ENCODE measurements around the gene EIF1B. TPM values are rescaled to one million over a fixed set of nuclear protein-coding genes. Genes with fewer than 3 reads are reported as not detected.

Gene EIF1B
- total RNA-seq, 4 donors from 2014 or later: 18.5 to 68.7 (median 30.7) TPM

GRCh38 chr3:40291471-40291870 is 18.0 kb upstream of the EIF1B start:
- H3K36me3 ChIP-seq: no peaks in the 10 kb centered on the region
- intact Hi-C loops (cut with DNase I; ENCODE audit: low total_unique reads): no loop called here
- no peak for DNase-seq
- no peaks in the 10 kb centered on the region for H3K4me1 ChIP-seq
- H3K4me3 ChIP-seq: no peak overlapping the region
- H3K27ac ChIP-seq: no peak overlapping the region
- no peak for TF ChIP-seq POLR2A (IDR thresholded peaks at IDR 0.05)
- TF ChIP-seq, protein P1, sequence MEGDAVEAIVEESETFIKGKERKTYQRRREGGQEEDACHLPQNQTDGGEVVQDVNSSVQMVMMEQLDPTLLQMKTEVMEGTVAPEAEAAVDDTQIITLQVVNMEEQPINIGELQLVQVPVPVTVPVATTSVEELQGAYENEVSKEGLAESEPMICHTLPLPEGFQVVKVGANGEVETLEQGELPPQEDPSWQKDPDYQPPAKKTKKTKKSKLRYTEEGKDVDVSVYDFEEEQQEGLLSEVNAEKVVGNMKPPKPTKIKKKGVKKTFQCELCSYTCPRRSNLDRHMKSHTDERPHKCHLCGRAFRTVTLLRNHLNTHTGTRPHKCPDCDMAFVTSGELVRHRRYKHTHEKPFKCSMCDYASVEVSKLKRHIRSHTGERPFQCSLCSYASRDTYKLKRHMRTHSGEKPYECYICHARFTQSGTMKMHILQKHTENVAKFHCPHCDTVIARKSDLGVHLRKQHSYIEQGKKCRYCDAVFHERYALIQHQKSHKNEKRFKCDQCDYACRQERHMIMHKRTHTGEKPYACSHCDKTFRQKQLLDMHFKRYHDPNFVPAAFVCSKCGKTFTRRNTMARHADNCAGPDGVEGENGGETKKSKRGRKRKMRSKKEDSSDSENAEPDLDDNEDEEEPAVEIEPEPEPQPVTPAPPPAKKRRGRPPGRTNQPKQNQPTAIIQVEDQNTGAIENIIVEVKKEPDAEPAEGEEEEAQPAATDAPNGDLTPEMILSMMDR (IDR thresholded peaks at IDR 0.05): no peak
- H3K27me3 ChIP-seq: no peaks in the 10 kb centered on the region
- H3K9me3 ChIP-seq: no peaks in the 10 kb centered on the region

DNA sequence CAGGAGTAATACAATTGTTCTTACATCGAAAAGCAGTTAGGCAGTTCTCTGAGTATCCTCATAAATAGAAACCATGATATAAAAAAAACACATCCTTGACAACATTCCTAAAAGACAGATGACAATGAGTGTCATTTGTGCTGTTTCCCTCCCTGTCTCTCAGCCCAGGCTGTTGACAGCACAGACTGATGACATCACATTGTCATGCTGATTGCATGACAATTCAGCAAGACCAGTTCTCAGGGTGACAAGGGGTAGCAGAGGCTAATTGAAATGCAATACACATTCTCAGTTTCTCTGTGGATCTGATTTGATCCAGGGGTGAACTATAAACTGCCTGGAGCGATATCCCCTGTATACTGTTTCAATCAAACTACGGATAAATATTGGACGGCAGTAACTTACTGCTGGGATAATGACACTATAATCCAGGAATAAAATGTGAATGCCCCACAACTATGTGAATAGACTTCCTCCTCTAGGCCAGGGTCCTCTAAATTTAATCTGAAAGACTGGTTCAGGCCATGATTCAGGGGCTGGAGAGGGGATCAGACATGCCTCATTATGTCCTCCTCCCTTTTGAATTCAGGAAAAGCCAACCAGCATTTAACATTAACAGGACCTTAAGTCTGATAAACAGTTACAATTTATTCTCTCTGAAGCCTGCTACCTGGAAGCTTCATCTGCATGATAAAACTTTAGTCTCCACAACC is 16.7 kb upstream of the EIF1B start:
- TF ChIP-seq POLR2A (IDR thresholded peaks at IDR 0.05): no peak
- TF ChIP-seq, protein P1 (IDR thresholded peaks at IDR 0.05): no peak
- intact Hi-C loops (cut with DNase I; ENCODE audit: low total_unique reads): no loop called here
- H3K27me3 ChIP-seq: no peaks in the 10 kb centered on the region
- no peaks in the 10 kb centered on the region for H3K9me3 ChIP-seq
- no peak for DNase-seq
- no peak overlapping the region for H3K4me3 ChIP-seq
- H3K36me3 ChIP-seq: no peaks in the 10 kb centered on the region
- H3K4me1 ChIP-seq: no peaks in the 10 kb centered on the region
- H3K27ac ChIP-seq: no peak overlapping the region

DNA sequence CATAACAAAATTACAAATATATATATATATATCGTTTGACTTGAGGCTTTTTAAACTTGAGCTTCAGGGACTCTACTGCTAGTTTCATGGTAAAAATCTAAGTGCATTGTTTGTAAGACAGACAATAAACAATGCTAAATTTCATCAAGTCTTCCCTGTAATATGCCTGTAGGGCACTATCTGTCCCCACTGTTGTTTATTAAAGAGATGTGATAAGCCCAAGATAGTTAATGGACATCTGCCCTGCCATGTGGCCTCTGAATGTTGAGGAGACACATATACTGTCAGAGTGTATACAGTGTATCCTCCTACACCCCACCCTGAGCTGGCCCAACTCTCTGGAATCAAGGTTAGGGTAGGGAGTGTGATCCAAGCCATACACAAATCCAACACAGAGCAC is 15.1 kb upstream of the EIF1B start:
- H3K4me3 ChIP-seq: no peak overlapping the region
- no peak for DNase-seq
- no peaks in the 10 kb centered on the region for H3K36me3 ChIP-seq
- H3K4me1 ChIP-seq: no peaks in the 10 kb centered on the region
- no peaks in the 10 kb centered on the region for H3K27me3 ChIP-seq
- H3K27ac ChIP-seq: no peak overlapping the region
- TF ChIP-seq, protein P1 (IDR thresholded peaks at IDR 0.05): no peak
- no peak for TF ChIP-seq POLR2A (IDR thresholded peaks at IDR 0.05)
- H3K9me3 ChIP-seq: no peaks in the 10 kb centered on the region
- intact Hi-C loops (cut with DNase I; ENCODE audit: low total_unique reads): no loop called here

- H3K27me3 ChIP-seq: no peaks in the 10 kb centered on the region
- H3K9me3 ChIP-seq: no peaks in the 10 kb centered on the region
- H3K4me1 ChIP-seq: no peaks in the 10 kb centered on the region
- no peak for TF ChIP-seq POLR2A (IDR thresholded peaks at IDR 0.05)
- TF ChIP-seq, protein P1 (IDR thresholded peaks at IDR 0.05): no peak
- no peak overlapping the region for H3K4me3 ChIP-seq
- no peak for DNase-seq
- H3K27ac ChIP-seq: no peak overlapping the region
- H3K36me3 ChIP-seq: no peaks in the 10 kb centered on the region
- intact Hi-C loops (cut with DNase I; ENCODE audit: low total_unique reads): no loop called here
These were observed 11.4 kb upstream of the EIF1B start for GRCh38 chr3:40298075-40298474.

GRCh38 chr3:40299130-40299720 is 10.3 kb upstream of the EIF1B start:
- Histone ChIP-seq H3K27me3 (no peaks in the 10 kb centered on the region), H3K4me3 (no peak overlapping the region), H3K27ac (no peak overlapping the region), H3K4me1 (no peaks in the 10 kb centered on the region), H3K36me3 (no peaks in the 10 kb centered on the region), H3K9me3 (no peaks in the 10 kb centered on the region)
- intact Hi-C loops (cut with DNase I; ENCODE audit: low total_unique reads): no loop called here
- no peak for DNase-seq
- TF ChIP-seq, protein P1 (IDR thresholded peaks at IDR 0.05): no peak
- no peak for TF ChIP-seq POLR2A (IDR thresholded peaks at IDR 0.05)
